Dedifferentiated amniotic fluid mesenchymal stem cell (primary cell): Measurements from ENCODE around the gene TARDBP.
"Not testable (repeated sequence)": the region's sequence is repeated elsewhere in the genome, so short reads cannot be mapped to it uniquely, and the experiment has no call there.

Experiments
- DNase-seq: peaks from one replicate; pipeline ENCODE4 v3.0.0-alpha.2; 2016; ENCODE audit errors: extremely low spot score

Gene TARDBP

GRCh38 chr1:11042995-11043874 is 30.8 kb downstream of the TARDBP start:
- no peak for DNase-seq

GRCh38 chr1:11044086-11044848 is 31.8 kb downstream of the TARDBP start:
- no peak for DNase-seq

- no peak for DNase-seq
Measured at GRCh38 chr1:11044849-11045427, 32.5 kb downstream of the TARDBP start.

- DNase-seq = no peak
Measured at GRCh38 chr1:11045428-11046269, 33.2 kb downstream of the TARDBP start.

- no peak for DNase-seq
Measured at GRCh38 chr1:11046270-11046566, 33.8 kb downstream of the TARDBP start.

- DNase-seq = no peak
Measured at GRCh38 chr1:11046625-11047365, 34.3 kb downstream of the TARDBP start, which contains the start of gene MASP2. Gene MASP2, minus strand, starts transcription at chr1:11047239. Its CDS starts 32 bp downstream, at chr1:11047207.

GRCh38 chr1:11051121-11051520 is 38.7 kb downstream of the TARDBP start:
- DNase-seq = not testable (repeated sequence)

GRCh38 chr1:11051781-11052511 is 39.5 kb downstream of the TARDBP start:
- no peak for DNase-seq

- DNase-seq = no peak
Measured at GRCh38 chr1:11052839-11053757, 40.6 kb downstream of the TARDBP start.

- DNase-seq = no peak
Measured at GRCh38 chr1:11053758-11054137, 41.3 kb downstream of the TARDBP start.

GRCh38 chr1:11054181-11054580 is 41.7 kb downstream of the TARDBP start:
- DNase-seq = no peak

GRCh38 chr1:11054666-11055065 is 42.2 kb downstream of the TARDBP start:
- no peak for DNase-seq

GRCh38 chr1:11055676-11056075 is 43.2 kb downstream of the TARDBP start:
- DNase-seq = no peak

GRCh38 chr1:11056504-11056903 is 44.0 kb downstream of the TARDBP start:
- DNase-seq = no peak

GRCh38 chr1:11057477-11057876 is 45.0 kb downstream of the TARDBP start:
- DNase-seq = no peak

- no peak for DNase-seq
Measured at GRCh38 chr1:11058026-11058425, 45.6 kb downstream of the TARDBP start.

GRCh38 chr1:11058595-11059154 is 46.2 kb downstream of the TARDBP start:
- no peak for DNase-seq

- no peak for DNase-seq
Measured at GRCh38 chr1:11059155-11059967, 46.9 kb downstream of the TARDBP start.
